ENCODE data around the gene PKIG.

PKIG gene

DNA sequence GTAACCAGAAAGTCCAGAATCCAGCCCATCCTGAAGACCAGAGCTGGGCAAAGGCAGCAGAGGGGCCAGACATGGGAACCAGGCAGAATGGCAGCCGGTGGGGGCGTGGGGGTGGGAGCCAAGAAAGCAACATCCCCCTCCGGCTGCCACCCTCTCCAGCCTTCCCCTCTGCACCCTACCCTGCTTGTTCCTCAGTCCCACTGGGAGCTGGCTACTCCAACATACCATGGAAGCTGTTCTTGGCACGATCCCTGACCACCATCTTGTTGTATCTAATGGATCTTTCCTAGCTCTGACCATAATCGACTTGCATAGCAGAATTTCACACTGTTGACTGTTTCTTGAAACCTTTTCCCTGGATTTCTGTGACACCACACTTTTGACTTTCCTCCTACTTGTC is 38.9 kb downstream of the PKIG start:
- DNase-seq = no peak

- DNase-seq = no peak
Measured at GRCh38 chr20:44621939-44622338, 39.6 kb downstream of the PKIG start.

- DNase-seq = no peak
Measured at GRCh38 chr20:44622501-44623270, 40.3 kb downstream of the PKIG start.

- DNase-seq = no peak
Measured at GRCh38 chr20:44624152-44624551, 41.8 kb downstream of the PKIG start.

GRCh38 chr20:44624743-44625271 is 42.4 kb downstream of the PKIG start:
- DNase-seq = no peak

GRCh38 chr20:44625361-44625760 is 43.0 kb downstream of the PKIG start:
- DNase-seq = no peak

DNA sequence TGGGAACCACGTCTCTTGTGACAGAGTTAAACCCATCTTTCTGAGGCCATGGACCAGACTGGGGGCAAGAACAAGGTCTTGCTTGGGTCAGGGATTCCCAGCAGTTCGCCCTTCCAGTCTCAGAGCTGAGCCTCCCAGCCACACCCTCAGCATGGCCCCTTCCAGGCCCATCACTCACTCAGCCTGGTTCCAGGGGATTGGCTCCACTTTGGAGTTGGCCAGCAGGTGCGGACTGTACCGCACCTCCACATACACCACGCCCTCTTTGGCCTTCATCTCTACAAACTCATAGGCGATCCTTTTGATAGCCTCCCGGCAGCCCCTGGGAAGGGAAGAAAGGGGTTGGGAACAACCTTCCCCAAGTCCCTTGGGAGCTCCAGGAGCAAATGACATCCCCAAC is 43.9 kb downstream of the PKIG start:
- no peak for DNase-seq

GRCh38 chr20:44627364-44628010 is 45.1 kb downstream of the PKIG start:
- no peak for DNase-seq

- DNase-seq = no peak
Measured at GRCh38 chr20:44629017-44629385, 46.6 kb downstream of the PKIG start.

DNA sequence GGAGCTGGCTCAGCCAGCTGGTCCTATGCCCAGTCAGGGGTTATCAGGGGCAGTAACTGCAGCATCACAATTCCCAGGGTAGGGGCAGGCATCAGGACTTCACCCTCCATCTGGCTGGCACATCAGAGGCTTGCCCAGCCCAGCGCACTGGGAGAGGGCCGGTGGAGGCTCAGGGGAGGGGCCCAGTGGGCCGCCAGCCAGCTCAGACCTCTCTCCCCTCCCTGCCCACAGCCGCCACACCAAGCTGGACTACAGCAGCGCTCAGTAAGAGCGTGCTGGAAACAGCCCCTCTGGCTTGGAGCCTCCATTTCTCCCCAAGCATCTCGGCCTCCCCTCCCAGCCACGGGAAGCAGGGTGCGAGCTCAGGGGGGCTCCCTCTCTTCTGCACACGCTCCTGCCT is 47.2 kb downstream of the PKIG start:
- no peak for DNase-seq

- DNase-seq = no peak
Measured at GRCh38 chr20:44630297-44630696, 47.9 kb downstream of the PKIG start.

GRCh38 chr20:44632103-44632752 is 49.8 kb downstream of the PKIG start:
- no peak for DNase-seq

DNA sequence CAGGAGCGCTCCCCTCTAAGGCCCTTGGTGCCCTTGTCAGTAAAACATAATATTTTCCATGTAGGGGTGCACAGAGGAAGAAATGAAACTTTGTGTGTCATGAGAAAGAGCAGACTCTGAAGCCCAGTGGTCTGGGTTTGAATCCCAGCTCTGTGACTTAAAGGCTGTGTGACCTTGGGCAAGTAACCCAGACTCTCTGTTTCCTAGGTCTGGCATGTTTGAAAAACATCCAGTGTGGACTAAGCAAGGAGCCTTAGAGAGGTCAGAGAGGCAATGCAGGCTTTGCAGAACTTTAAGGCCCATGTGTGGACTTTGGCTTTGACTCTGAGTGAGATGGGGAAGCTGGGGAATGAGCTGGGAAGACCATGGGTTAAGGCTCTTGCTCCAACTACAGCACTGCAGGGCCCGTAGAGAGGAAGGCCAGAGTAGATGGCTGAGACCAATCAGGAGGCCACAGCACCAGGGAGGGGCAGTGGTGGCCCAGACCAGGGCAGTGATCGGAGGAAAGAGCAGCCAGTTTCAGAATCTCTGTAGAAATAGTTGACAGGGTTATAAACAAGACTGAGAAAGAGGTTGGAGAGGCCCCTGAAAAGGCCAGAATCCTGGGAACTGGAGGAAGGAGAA is 50.9 kb downstream of the PKIG start:
- no peak for DNase-seq

DNA sequence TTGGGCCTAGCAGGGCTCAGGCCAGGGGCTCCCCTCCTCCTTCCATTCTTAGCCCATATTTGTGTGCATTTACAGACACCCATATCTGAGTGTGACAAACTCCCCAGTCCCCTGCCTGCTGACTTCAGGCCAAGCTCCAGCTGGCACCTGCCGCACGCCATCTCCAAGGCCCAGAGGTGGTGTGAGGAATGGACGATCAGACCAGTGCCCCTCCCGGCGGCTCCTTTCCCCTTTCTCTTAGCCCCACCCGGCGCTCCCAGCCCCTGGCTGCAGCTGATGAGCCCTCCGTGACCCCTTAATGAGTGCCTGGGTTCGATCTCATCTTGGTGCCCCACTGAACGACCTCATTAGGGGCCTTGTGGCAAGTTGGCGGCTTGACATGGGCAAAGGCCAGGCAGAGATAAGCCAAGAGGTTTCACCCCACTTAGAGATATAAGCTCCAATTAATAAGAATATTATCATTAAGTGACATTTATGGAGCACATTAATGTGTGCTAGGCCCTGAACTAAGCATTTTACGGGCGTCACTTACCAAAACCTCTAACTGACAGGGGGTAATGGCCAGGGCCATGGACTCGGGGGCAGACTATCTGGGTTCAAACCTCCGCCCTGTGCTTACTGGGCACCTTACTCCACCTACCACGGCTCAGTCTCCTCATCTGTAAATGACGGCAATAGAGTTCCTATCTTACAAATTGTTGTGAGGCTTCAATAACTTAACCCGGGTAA is 51.7 kb downstream of the PKIG start:
- no peak for DNase-seq

- no peak for DNase-seq
Measured at GRCh38 chr20:44635877-44636276, 53.5 kb downstream of the PKIG start.

GRCh38 chr20:44637042-44637441 is 54.7 kb downstream of the PKIG start:
- DNase-seq = no peak

- DNase-seq = no peak
Measured at GRCh38 chr20:44637522-44638372, 55.4 kb downstream of the PKIG start.

- DNase-seq = no peak
Measured at GRCh38 chr20:44640522-44640921, 58.1 kb downstream of the PKIG start.

GRCh38 chr20:44641325-44641724 is 58.9 kb downstream of the PKIG start:
- no peak for DNase-seq

GRCh38 chr20:44642203-44643153 is 60.1 kb downstream of the PKIG start:
- DNase-seq = peak; percentile 82

DNA sequence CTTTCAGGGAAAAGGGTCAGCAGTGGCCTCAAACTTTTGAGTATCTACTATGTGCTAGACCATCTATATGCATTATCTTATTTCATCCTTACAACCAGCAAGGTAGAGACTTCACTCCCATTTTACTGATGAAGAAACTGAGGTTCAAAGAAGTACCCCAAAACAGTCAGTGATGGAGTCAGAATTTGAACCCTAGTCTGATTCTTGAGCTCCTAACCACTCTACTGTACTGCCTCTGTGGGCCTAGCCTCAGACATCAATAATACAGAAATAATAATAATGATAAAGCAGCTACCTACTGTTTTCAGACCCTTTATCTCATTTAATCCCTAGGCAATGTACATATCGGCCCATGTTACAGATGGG is 60.8 kb downstream of the PKIG start:
- no peak for DNase-seq
